ENCODE data around the gene IRAK4. TPM values are rescaled to one million over a fixed set of nuclear protein-coding genes. Genes with fewer than 3 reads are reported as not detected.

Gene IRAK4
- total RNA-seq, 1 donor from 2014 or later, result 17.3 TPM

DNA sequence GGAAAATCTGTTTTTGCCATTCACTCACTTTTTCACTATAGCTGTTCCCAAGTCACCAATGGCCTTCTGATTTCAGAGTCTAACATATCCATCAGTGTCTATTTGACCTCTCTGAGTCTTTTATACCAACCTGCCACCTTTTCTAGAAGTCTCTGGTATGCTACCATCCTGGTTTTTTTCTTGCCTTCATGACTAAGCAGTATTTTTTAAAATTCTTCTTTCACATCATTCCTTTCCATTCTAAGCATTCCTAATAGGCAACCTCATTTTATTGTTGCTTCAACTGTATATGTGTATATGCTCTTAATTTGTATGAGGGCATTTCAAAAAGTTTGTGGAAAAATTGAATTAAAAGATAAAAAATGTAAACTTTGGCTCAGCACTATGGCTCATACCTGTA, 5.0 kb downstream of the IRAK4 start:
- TF ChIP-seq, protein P1, sequence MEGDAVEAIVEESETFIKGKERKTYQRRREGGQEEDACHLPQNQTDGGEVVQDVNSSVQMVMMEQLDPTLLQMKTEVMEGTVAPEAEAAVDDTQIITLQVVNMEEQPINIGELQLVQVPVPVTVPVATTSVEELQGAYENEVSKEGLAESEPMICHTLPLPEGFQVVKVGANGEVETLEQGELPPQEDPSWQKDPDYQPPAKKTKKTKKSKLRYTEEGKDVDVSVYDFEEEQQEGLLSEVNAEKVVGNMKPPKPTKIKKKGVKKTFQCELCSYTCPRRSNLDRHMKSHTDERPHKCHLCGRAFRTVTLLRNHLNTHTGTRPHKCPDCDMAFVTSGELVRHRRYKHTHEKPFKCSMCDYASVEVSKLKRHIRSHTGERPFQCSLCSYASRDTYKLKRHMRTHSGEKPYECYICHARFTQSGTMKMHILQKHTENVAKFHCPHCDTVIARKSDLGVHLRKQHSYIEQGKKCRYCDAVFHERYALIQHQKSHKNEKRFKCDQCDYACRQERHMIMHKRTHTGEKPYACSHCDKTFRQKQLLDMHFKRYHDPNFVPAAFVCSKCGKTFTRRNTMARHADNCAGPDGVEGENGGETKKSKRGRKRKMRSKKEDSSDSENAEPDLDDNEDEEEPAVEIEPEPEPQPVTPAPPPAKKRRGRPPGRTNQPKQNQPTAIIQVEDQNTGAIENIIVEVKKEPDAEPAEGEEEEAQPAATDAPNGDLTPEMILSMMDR (IDR thresholded peaks at IDR 0.05; ENCODE audit: unreplicated experiment), result no peak
- H3K36me3 Mint-ChIP-seq (ENCODE audit: low read depth, unreplicated experiment), result no peaks in the 10 kb centered on the region
- peaks cover 14% of the 10 kb centered on the region for H3K4me1 Mint-ChIP-seq (ENCODE audit: unreplicated experiment)
- no peak for DNase-seq (ENCODE audit: low spot score)
- H3K27ac Mint-ChIP-seq (ENCODE audit: unreplicated experiment), result no peak overlapping the region
- peaks cover 2% of the 10 kb centered on the region for H3K27me3 Mint-ChIP-seq (ENCODE audit: unreplicated experiment)
- no peak overlapping the region for H3K4me3 Mint-ChIP-seq (ENCODE audit: unreplicated experiment)
- no peaks in the 10 kb centered on the region for H3K9me3 Mint-ChIP-seq (ENCODE audit: unreplicated experiment)

DNA sequence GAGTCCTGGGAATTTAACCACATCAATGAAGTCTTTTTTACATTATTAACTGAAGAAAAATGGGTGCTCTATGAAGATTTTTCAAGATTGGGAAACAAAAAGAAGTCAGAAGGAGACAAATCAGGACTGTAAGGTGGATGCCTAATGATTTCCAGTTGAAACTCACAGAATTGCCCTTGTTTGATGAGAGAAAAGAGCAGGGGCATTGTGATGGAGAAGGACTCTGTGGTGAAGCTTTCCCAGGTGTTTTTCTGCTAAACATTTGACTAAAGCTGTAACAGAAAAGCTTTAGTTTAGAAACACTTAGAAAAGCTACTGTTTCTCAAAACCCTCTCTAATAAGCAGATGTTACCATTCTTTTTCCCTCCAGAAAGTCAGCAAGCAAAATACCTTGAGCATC, 5.8 kb downstream of the IRAK4 start:
- peaks cover 14% of the 10 kb centered on the region for H3K4me1 Mint-ChIP-seq (ENCODE audit: unreplicated experiment)
- H3K27me3 Mint-ChIP-seq (ENCODE audit: unreplicated experiment), result peaks cover 2% of the 10 kb centered on the region
- H3K4me3 Mint-ChIP-seq (ENCODE audit: unreplicated experiment), result no peak overlapping the region
- TF ChIP-seq, protein P1 (IDR thresholded peaks at IDR 0.05; ENCODE audit: unreplicated experiment), result no peak
- H3K36me3 Mint-ChIP-seq (ENCODE audit: low read depth, unreplicated experiment), result no peaks in the 10 kb centered on the region
- H3K27ac Mint-ChIP-seq (ENCODE audit: unreplicated experiment), result no peak overlapping the region
- DNase-seq (ENCODE audit: low spot score), result no peak
- H3K9me3 Mint-ChIP-seq (ENCODE audit: unreplicated experiment), result no peaks in the 10 kb centered on the region

DNA sequence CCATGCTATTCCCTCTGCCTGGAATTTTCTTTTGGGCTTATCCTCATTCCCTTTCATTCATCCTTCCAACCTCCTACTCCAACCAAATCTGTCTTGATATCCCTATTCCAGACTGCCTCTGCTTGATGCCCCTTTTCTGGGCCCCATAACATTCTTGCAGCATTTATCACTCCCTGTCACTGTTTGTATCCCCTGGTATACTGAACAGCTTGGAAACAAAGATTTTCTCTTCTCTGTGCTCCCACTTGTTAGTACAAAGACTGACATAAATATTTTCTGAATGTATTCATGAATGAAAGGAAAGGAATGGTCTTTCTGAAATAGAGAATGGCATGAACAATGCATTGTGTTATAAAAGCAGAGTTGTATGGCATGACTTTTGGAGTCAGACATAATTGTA, 7.5 kb downstream of the IRAK4 start:
- H3K36me3 Mint-ChIP-seq (ENCODE audit: low read depth, unreplicated experiment), result peaks cover 14% of the 10 kb centered on the region
- no peak overlapping the region for H3K4me3 Mint-ChIP-seq (ENCODE audit: unreplicated experiment)
- TF ChIP-seq, protein P1 (IDR thresholded peaks at IDR 0.05; ENCODE audit: unreplicated experiment), result no peak
- DNase-seq (ENCODE audit: low spot score), result no peak
- no peaks in the 10 kb centered on the region for H3K27me3 Mint-ChIP-seq (ENCODE audit: unreplicated experiment)
- H3K27ac Mint-ChIP-seq (ENCODE audit: unreplicated experiment), result no peak overlapping the region
- H3K9me3 Mint-ChIP-seq (ENCODE audit: unreplicated experiment), result no peaks in the 10 kb centered on the region
- peaks cover 6% of the 10 kb centered on the region for H3K4me1 Mint-ChIP-seq (ENCODE audit: unreplicated experiment)

DNA sequence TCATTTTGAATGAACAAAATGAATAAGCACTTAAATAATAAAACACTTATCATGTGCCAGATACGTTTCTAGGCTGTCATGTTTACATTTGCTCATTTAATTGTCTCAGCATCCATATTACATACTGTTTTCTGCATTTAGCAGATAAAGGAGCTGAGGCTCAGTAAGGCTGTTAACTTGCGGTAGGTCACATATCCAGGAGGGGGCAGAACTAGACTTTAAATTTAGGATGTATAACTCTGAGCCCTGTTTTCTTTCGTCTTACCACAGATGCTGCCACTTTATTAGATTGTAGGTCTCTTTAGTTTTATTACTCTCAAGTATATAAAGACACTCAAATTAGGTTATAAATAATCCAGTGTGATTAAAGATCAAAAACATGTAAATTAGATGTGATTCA, 17.7 kb downstream of the IRAK4 start:
- Mint-ChIP-seq H3K4me3 (ENCODE audit: unreplicated experiment) (no peak overlapping the region), H3K27ac (ENCODE audit: unreplicated experiment) (no peak overlapping the region)

DNA sequence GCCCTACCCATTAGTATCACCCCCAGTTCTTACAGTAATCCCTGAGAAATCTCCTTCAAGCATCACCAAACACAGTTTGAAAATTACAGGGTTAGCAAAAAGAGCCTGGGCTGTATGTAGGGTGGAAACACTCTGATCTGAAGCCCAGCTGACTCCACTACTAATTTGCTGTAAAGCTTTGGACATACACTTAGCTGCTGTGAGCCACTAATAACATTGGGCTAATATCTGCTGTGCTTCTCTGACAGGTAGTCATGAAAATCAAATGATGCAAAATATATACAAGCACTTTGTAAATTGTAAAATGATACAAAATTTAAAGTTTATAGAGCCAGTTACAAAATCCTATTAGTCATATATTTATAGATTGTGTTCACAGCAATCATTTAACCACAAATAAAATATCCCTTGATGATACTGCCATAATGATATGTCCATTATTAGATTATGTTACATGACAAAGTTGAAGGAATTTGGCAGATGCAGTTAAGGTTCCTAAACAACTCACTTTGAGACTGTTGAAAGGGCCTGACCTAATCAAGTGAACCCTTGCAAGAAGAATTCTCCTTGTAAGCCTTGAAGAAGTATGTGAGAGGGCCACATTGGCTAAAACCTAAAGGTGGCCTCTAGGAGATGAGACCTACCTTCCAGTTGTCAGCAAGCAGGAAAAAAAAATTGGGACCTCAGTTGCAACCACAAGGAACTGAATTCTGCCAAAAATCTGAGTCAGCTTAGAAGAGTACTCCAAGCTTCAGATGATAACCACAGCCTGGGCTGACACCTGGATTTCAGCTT, 28.3 kb downstream of the IRAK4 start:
- H3K27me3 Mint-ChIP-seq (ENCODE audit: unreplicated experiment), result peaks cover 2% of the 10 kb centered on the region
- DNase-seq (ENCODE audit: low spot score), result no peak

More for the DNA sequence above, 17.7 kb downstream of the IRAK4 start:
- peaks cover 8% of the 10 kb centered on the region for H3K36me3 Mint-ChIP-seq (ENCODE audit: low read depth, unreplicated experiment)
- H3K27me3 Mint-ChIP-seq (ENCODE audit: unreplicated experiment), result no peaks in the 10 kb centered on the region
- TF ChIP-seq, protein P1 (IDR thresholded peaks at IDR 0.05; ENCODE audit: unreplicated experiment), result peak; percentile 40
- no peaks in the 10 kb centered on the region for H3K4me1 Mint-ChIP-seq (ENCODE audit: unreplicated experiment)
- no peaks in the 10 kb centered on the region for H3K9me3 Mint-ChIP-seq (ENCODE audit: unreplicated experiment)
- no peak for DNase-seq (ENCODE audit: low spot score)

More for the DNA sequence above, 28.3 kb downstream of the IRAK4 start:
- Mint-ChIP-seq H3K4me3 (ENCODE audit: unreplicated experiment) (no peak overlapping the region), H3K27ac (ENCODE audit: unreplicated experiment) (no peak overlapping the region), H3K36me3 (ENCODE audit: low read depth, unreplicated experiment) (peaks cover 6% of the 10 kb centered on the region), H3K4me1 (ENCODE audit: unreplicated experiment) (no peaks in the 10 kb centered on the region), H3K9me3 (ENCODE audit: unreplicated experiment) (no peaks in the 10 kb centered on the region)
- TF ChIP-seq, protein P1 (IDR thresholded peaks at IDR 0.05; ENCODE audit: unreplicated experiment), result no peak
